DND-41 (cell line): ENCODE data around the gene IGLON5.
A peak's percentile ranks its signal among the peaks of the same experiment; 100 is the strongest.

Experiments used
- ATAC-seq: fragments of 200-7000 bp; cut with Tn5 transposase; 3 replicates; pipeline ENCODE4 v1.9.1; 2021; ENCODE audit warnings: low read depth; ENCODE audit not compliant: insufficient read depth
- DNase-seq: peaks from one replicate; pipeline ENCODE4 v3.0.0-alpha.2; 2020
- H2AFZ ChIP-seq: 2 replicates; pipeline ENCODE4 v1.6.0; 2012; ENCODE audit warnings: low read depth, low read length
- H3K27ac ChIP-seq: 2 replicates; pipeline ENCODE4 v1.5.1; 2012; ENCODE audit warnings: low read length, inconsistent platforms
- H3K27me3 ChIP-seq: fragments of 200-600 bp; sonication (generic); 2 replicates; pipeline ENCODE4 v1.6.0; 2012; ENCODE audit warnings: low read length, mild to moderate bottlenecking, inconsistent platforms; ENCODE audit not compliant: insufficient read depth, poor library complexity
- H3K36me3 ChIP-seq: 2 replicates; pipeline ENCODE4 v1.5.1; 2012; ENCODE audit warnings: low read length, inconsistent platforms; ENCODE audit not compliant: insufficient read depth
- H3K4me1 ChIP-seq: 2 replicates; pipeline ENCODE4 v1.5.1; 2012; ENCODE audit warnings: mild to moderate bottlenecking, low read length; ENCODE audit not compliant: insufficient read depth
- H3K4me2 ChIP-seq: 2 replicates; pipeline ENCODE4 v1.6.0; 2012; ENCODE audit warnings: mild to moderate bottlenecking, moderate library complexity, low read length, inconsistent platforms; ENCODE audit not compliant: insufficient read depth
- H3K4me3 ChIP-seq, 2 experiments: fragments of 200-600 bp in 1 of 2; shearing (Covaris generic) in 1 of 2; 2 replicates each; pipeline ENCODE4 v1.5.1; 2012 to 2016; ENCODE audit warnings: inconsistent platforms in 2 of 2, low read length in 2 of 2, mild to moderate bottlenecking in 2 of 2, low read depth in 1 of 2, moderate library complexity in 1 of 2
- H3K79me2 ChIP-seq: 2 replicates; pipeline ENCODE4 v1.6.0; 2012; ENCODE audit warnings: low read length, inconsistent platforms; ENCODE audit not compliant: insufficient read depth
- H3K9ac ChIP-seq: 2 replicates; pipeline ENCODE4 v1.6.0; 2012; ENCODE audit warnings: low read depth, mild to moderate bottlenecking, inconsistent platforms, low read length, moderate library complexity
- H3K9me3 ChIP-seq: 2 replicates; pipeline ENCODE4 v1.5.1; 2012; ENCODE audit warnings: low read length, moderate library complexity, mild to moderate bottlenecking, inconsistent platforms; ENCODE audit not compliant: insufficient read depth, severe bottlenecking
- H4K20me1 ChIP-seq: 2 replicates; pipeline ENCODE4 v1.6.0; 2012; ENCODE audit warnings: low read length; ENCODE audit not compliant: insufficient read depth
- CTCF ChIP-seq: IDR thresholded peaks from 2 replicates; pipeline ENCODE4 v1.5.1; 2012; ENCODE audit warnings: borderline replicate concordance, low read length, moderate library complexity, mild to moderate bottlenecking; ENCODE audit not compliant: poor library complexity, severe bottlenecking; ENCODE audit errors: extremely low read depth
- EZH2 ChIP-seq: IDR thresholded peaks from 3 replicates; pipeline ENCODE4 v1.6.1; 2012; ENCODE audit warnings: borderline replicate concordance, low read depth, mild to moderate bottlenecking, moderate library complexity, low read length, inconsistent platforms; ENCODE audit not compliant: severe bottlenecking

IGLON5 gene

GRCh38 chr19:51370230-51370629 is 58.8 kb downstream of the IGLON5 start:
- Histone ChIP-seq H4K20me1 (no peaks in the 10 kb centered on the region), H3K4me3 (no peak overlapping the region), H3K9me3 (no peaks in the 10 kb centered on the region), H2AFZ (no peak overlapping the region), H3K9ac (no peak overlapping the region), H3K27me3 (no peaks in the 10 kb centered on the region), H3K36me3 (no peaks in the 10 kb centered on the region; the same call in 1 of the 2 replicates), H3K79me2 (peaks cover 23% of the 10 kb centered on the region), H3K27ac (no peak overlapping the region), H3K4me2 (no peak overlapping the region), H3K4me1 (peaks cover 61% of the 10 kb centered on the region)
- no peak for ATAC-seq
- no peak for TF ChIP-seq CTCF
- no peak for TF ChIP-seq EZH2
- DNase-seq, result no peak

DNA sequence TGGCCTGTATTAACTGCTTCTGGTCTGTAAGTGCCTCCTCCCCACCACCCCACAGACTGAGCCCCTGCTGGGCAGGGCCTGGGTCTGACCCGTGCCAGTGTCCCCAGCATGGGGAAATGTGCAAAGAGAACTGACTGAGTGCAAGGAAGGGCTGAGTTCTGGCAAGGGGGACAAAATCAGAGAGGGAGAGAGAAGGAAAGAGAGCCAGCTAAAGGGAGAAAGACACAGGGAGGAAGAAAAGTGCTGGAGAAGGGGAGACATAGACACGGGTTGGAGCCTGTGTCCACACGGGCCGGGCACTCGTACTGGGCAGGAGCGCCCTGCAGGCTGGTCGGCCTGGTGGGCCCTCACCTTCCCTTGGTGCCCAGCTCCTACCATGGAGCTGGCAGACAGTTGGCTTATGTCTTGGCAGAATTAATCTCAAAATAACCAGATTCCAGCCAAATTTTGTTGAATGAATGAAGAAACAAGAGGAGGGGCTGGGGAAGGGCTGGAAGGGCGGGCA is 59.8 kb downstream of the IGLON5 start:
- ATAC-seq (no peak), DNase-seq (no peak)
- Histone ChIP-seq H3K27ac (peak overlapping the region; percentile 89), H3K36me3 (no peaks in the 10 kb centered on the region), H2AFZ (no peak overlapping the region), H3K4me3 (peak overlapping the region in 1 of 2 experiments; percentile 57; a peak in 2 of 4 replicates), H3K79me2 (peaks cover 14% of the 10 kb centered on the region), H3K9me3 (no peaks in the 10 kb centered on the region), H3K4me2 (peak overlapping the region; percentile 83), H3K27me3 (no peaks in the 10 kb centered on the region), H4K20me1 (no peaks in the 10 kb centered on the region), H3K9ac (peak overlapping the region; percentile 69; the same call in 1 of the 2 replicates), H3K4me1 (peaks cover 66% of the 10 kb centered on the region)
- TF ChIP-seq CTCF, result no peak
- TF ChIP-seq EZH2, result no peak

DNA sequence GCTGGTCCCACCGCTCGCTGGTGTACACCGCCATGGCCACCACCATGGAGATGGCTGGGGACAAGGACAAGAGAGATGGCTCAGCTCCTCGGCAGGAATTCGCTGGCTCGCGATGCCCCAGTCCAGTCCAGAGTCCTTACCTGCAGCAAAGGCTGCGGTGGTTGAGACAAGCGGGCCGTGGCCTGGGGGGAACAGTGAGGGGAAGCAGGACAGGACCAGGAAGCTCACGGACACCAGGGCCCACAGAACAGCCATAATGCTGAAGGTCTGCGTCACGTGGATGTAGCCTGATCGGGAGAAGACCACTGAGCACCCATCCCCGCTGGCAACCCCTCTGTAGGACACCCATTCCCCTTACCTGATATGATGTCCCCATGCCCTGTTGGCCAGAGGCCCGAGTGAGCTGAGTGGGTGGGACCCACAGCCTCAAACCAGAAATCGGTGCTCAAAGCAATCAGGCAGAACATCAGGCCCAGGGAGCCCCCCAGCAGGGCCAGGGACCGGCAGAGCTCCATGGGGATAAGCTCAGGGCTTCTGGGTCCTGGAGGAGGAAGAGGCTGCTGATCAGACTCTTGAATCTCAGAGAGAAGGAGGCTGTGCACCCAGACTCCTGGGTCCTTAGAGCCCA is 60.7 kb downstream of the IGLON5 start:
- no peaks in the 10 kb centered on the region for H3K27me3 ChIP-seq
- H2AFZ ChIP-seq, result peak overlapping the region; percentile 48
- no peak for ATAC-seq
- peak overlapping the region; percentile 7 to 57; a peak in 3 of 4 replicates for H3K4me3 ChIP-seq
- no peak for DNase-seq
- no peaks in the 10 kb centered on the region for H3K9me3 ChIP-seq
- peaks cover 65% of the 10 kb centered on the region for H3K4me1 ChIP-seq
- no peaks in the 10 kb centered on the region for H4K20me1 ChIP-seq
- H3K27ac ChIP-seq, result peak overlapping the region; percentile 89
- peak overlapping the region; percentile 69 for H3K9ac ChIP-seq
- H3K79me2 ChIP-seq, result peaks cover 7% of the 10 kb centered on the region
- H3K36me3 ChIP-seq, result no peaks in the 10 kb centered on the region
- TF ChIP-seq CTCF, result no peak
- no peak for TF ChIP-seq EZH2
- peak overlapping the region; percentile 83 for H3K4me2 ChIP-seq
